Fibroblast of gingiva (primary cell): Measurements from ENCODE around the gene GPR158.

ENCODE experiments used
- DNase-seq: peaks from one replicate; pipeline ENCODE4 v3.0.0-alpha.2; 2011; ENCODE audit warnings: low read depth

Gene GPR158

DNA sequence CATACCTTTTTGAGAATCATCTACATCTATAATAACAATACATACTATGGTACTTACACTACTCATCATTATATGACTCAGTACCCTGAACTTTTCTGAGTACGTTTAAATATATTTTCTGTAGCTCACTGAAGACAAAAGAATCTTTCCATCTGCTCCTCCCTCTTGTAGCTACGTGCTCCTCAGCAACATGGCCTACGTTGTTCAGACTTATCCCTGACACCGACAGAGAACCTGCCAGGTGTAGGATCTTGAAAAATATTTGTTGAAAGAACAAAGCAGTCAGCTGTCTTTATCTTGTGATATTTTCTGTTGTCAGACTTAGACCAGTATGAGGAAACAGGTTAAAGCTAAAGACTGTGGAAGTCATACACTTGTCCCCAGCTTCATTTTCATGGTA is 403.3 kb downstream of the GPR158 start:
- no peak for DNase-seq

- no peak for DNase-seq
Observed at GRCh38 chr10:25582961-25583360, 408.2 kb downstream of the GPR158 start.

DNA sequence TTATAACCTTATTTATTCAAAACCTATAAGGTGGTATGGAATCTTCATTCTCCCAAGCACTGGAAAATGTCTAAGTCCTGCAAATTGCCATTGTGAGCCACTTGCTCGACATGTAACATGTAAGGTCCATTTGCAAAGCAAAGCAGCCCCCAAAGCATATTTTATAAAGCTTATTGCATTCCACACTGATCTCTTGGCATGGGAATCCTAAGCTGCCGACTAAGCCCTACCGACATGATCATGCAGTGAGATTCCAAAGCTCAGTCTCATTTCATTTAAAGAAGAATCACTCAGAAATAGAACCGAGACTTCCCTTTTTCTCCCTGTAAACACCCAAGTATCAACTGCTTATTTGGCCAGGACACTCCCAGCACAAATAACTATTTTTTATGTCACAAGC is 425.9 kb downstream of the GPR158 start:
- DNase-seq: no peak

DNA sequence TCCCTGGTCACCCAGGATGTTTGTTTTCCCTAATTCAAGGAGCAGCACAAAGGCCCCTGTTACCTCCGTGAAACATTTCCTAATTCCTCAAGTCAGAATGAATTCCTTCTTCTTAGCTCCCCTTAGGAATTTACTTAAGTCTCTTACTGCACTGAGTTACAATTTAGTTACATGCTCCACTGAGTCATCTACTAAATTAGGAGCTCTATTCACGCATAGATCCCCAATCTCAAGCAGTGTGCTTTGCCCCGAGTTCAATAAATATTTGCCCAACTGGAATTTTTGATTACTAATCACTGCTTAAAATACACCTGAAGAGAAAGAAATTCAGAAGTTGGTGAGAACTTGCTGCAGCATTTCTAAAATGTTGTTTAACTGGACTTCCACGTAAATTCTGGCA is 429.8 kb downstream of the GPR158 start:
- no peak for DNase-seq

DNA sequence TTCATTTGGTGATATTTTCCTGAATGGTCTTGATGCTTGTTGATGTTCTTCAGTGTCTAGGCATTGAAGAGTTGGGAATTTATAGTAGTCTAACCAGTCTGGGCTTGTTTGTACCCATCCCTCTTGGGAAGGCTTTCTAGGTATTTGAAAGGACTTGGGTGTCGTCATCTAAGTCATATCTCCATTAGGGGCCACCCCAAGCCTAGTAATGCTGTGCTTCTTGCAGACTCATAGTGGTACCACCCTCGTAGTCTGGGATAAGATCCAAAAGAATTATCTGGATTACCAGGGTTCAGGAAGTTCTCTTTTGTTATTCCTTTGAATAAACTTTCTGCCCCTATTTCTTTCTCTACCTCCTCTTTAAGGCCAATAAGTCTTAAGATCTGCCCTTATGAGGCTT is 439.9 kb downstream of the GPR158 start:
- no peak for DNase-seq

GRCh38 chr10:25615926-25616325 is 441.1 kb downstream of the GPR158 start:
- DNase-seq: no peak

DNA sequence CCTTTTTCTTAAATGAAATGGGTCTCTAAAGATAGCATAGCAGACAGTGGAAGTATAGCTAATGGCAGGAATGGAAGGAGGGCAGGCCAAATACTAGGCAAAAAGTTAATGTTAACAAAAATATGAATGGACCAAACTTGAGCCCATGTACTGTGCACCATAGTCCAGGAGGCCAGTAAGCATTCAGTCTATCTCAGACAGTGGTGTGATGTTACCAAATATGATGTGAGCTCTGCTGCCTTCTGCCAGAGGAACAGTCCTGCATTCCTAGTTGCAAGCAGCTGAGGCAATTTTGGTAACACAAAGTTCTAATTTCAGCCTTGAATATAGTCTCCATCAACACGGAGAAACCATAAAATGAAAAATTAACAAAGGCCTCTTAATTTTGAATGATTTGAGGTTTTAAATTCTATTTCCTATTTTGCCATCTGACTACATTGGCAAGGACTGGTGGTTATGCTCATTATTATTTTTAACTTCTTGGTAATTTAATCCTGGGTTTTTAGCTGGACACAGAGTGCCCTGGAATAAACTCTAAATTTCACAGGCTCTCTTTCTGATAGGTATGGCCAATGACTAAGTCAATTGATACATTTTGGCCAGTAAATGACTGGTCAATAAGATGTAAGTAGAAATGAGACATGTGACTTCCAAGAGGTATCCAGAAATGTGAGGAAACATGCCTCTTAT is 442.2 kb downstream of the GPR158 start:
- no peak for DNase-seq

GRCh38 chr10:25627606-25628005 is 452.8 kb downstream of the GPR158 start:
- no peak for DNase-seq

DNA sequence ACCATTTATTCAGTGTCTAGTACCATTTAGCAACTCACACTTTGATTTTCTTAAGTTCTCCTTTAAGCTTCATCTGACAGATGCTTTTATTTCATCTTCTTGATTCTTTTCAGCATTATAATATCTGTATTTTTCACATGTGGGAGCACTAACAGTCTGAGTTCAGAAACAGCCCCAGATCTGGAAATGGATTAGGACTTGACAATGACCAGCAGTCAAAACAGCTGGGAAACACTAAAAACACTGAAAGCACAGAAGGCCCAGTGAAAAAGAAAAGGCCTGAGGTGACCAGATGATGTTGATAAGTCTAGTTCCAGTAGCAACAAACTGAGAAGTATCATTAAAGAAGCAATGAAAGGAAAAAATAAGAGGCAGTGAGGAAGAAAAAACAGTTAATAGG is 454.5 kb downstream of the GPR158 start:
- no peak for DNase-seq

DNA sequence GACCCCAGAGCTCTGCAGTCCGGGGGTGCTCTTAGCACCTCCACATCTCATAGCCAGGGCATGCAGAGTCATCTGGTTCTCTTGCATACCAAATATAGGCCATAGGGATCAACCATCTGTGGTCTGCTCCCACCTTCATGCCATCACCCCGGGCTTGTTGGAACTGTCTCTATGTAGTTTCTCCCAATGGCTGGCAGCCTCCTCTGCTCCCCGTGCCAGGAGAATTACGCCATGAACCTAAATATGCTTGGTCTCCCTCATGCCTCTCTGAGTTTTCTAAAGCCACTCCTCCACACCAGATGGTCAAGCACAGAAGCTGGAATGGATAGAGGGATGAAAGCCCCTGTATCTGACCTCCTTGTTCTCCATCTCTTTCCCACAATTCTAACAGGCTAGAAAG is 456.7 kb downstream of the GPR158 start:
- DNase-seq: no peak

DNA sequence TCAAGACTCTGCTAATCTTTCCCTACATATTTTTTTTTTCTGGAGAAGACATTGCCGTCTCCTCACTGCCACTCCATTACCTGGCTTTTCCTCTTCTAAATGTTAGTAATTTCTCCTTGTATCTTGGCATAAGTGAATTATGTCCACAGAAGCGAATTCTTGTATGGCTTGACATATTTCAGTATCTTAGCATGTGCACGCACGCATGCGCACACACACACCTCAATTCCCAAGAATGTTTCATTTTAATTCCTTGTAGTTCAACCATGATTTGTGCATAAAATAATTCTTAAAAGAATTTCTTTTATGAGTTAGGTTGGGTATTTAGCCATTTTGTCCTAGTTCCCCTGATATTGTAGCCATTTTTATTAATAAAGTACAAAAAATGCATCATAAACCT is 458.0 kb downstream of the GPR158 start:
- DNase-seq: no peak

DNA sequence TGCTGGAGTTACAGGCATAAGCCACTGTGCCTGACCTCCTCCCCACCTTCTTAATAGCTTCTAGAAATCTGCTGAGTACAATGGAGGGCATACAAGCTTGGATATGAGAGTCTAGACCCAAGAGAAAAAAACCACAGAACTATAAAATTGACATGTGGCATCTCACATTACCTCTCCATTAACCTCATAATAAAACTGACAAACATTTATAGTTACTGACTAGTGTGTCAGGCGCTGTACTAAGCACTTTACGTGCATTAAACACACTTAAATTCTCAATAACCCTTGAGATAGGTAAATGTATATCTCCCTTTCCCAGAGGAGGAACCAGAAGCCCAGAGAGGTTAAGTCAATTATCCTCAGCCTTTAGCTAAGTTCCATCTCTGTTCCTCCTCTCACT is 458.7 kb downstream of the GPR158 start:
- DNase-seq: no peak

DNA sequence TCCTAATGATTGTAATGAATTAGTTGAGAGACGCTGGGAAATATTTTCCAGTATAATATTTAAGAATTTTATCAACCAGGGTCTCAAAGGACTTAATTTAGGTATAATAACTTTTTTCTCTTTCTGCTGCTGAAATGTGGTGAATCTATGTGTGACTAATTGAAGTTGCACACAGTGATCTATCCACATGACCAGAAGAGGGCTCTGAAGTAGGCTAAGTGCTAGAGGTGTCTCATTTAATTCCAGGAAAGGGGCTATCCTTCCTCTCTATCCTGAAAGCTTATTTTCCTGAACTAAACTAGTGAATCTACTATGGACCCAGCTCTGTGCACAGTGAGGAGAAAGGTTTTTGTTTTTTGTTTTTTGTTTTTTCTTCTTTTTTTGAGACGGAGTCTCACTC is 464.8 kb downstream of the GPR158 start:
- DNase-seq: no peak

DNA sequence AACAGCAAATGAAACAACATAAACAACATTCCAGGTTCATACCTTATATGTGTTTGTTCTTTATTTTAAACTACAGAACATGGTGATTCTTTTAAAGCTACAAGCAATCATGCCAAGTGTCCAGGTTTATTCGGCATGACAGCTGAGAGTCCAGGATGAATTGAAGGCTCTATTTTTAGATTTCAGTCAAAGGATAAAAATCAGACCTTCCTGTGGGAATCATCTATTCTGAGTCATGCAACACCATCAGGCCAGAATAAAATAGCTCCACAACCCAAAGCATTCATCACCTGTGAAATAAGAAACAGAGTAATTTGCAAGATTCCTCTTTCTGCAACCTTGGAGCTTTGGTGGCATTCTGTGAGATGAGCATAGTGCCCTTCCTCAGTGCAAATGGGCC is 466.8 kb downstream of the GPR158 start:
- no peak for DNase-seq

GRCh38 chr10:25642721-25643120 is 467.9 kb downstream of the GPR158 start:
- DNase-seq: no peak

DNA sequence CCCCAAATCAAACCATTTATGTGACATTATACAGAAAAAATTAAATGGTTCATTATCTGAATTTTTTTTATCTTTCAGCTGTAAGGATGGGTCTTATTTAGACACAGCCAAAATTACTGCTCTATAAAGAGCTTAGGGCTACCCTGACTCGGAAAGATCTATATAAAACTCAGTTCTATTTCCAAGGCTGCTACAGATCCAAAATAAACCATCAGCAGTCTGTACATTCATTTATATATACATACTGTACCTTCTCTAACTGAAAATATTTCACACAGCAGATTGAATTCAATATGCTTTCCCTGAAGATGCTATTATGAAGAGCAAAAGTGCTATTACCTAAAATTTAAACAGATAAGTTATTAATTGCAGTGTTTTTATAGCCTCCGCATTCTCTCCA is 471.6 kb downstream of the GPR158 start:
- DNase-seq: no peak

DNA sequence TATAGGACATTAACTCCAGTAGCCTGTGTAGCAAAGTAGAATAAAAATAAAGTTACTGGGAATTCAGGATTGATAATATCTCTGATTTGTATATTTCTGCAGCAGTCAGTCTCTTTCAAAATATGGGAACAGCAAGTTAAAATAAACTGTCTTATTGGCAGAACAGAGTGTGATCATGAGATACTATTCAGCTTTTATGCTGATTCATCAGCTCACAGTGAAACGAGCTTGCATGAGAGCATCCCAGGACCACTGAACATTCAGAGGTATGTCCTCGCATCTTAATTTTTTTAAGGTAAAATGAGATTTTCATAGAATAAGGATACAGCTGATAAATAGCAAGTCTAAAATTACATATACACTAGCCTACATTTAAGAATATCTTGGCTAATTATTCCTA is 476.7 kb downstream of the GPR158 start:
- no peak for DNase-seq
